ENCODE results near the gene APBA1. TPM values are rescaled to one million over a fixed set of nuclear protein-coding genes. Genes with fewer than 3 reads are reported as not detected.

APBA1 gene
- total RNA-seq, 6 experiments from 2014 or later = 17.6 to 25.6 (median 20.7) TPM

DNA sequence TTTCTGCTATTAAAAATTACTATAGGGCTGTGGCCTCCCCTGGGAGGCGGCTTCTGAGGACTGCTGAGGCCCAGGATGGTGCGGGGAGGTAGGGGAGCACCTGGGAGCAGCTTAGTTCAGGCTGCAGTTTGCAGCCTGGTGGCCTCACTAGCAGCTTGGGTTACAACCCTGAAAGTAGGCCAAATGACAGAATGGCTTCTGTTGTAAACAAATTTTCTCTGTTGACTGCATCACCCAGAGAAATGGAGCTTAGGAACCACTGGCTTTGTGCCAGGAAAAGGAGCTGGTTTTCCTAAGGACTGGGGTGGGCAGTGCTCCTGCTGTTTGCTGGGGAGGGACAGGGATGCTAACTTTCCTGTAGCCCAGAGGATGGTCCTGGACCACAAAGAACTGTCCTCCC, 216.9 kb downstream of the APBA1 start:
- Mint-ChIP-seq H3K27ac (no peak overlapping the region), H3K9me3 (no peaks in the 10 kb centered on the region), H3K4me1 (ENCODE audit: low read depth) (peaks cover 7% of the 10 kb centered on the region; the same call in 1 of the 2 replicates), H3K27me3 (ENCODE audit: insufficient read depth) (no peaks in the 10 kb centered on the region), H3K4me3 (no peak overlapping the region), H3K36me3 (ENCODE audit: low read depth) (peaks cover 12% of the 10 kb centered on the region)
- TF ChIP-seq, protein P1, sequence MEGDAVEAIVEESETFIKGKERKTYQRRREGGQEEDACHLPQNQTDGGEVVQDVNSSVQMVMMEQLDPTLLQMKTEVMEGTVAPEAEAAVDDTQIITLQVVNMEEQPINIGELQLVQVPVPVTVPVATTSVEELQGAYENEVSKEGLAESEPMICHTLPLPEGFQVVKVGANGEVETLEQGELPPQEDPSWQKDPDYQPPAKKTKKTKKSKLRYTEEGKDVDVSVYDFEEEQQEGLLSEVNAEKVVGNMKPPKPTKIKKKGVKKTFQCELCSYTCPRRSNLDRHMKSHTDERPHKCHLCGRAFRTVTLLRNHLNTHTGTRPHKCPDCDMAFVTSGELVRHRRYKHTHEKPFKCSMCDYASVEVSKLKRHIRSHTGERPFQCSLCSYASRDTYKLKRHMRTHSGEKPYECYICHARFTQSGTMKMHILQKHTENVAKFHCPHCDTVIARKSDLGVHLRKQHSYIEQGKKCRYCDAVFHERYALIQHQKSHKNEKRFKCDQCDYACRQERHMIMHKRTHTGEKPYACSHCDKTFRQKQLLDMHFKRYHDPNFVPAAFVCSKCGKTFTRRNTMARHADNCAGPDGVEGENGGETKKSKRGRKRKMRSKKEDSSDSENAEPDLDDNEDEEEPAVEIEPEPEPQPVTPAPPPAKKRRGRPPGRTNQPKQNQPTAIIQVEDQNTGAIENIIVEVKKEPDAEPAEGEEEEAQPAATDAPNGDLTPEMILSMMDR (IDR thresholded peaks at IDR 0.05) = no peak
- DNase-seq = no peak

DNA sequence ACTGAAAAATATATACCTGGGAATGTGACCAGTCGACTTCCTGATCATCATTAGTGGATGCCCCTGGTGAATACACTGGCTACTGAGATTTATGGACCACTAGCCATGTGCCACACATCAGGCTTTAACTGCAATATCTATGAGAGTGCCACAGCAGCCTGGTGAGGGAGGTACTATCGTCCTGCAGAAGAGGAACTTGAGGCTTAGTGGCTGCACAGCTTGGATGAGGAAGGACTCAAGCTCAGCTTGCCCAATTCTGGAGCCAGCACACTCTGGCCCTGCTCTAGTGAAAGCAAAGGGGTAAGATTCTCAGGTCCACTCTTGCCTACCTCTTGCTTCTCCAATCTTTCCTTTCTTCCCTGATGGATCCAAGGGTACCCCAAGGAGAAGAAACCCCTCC, 217.8 kb downstream of the APBA1 start:
- Mint-ChIP-seq H3K9me3 (no peaks in the 10 kb centered on the region), H3K36me3 (ENCODE audit: low read depth) (peaks cover 12% of the 10 kb centered on the region), H3K4me3 (no peak overlapping the region), H3K27me3 (ENCODE audit: insufficient read depth) (no peaks in the 10 kb centered on the region), H3K4me1 (ENCODE audit: low read depth) (peaks cover 7% of the 10 kb centered on the region; the same call in 1 of the 2 replicates), H3K27ac (no peak overlapping the region)
- DNase-seq = no peak
- TF ChIP-seq, protein P1 (IDR thresholded peaks at IDR 0.05) = no peak

DNA sequence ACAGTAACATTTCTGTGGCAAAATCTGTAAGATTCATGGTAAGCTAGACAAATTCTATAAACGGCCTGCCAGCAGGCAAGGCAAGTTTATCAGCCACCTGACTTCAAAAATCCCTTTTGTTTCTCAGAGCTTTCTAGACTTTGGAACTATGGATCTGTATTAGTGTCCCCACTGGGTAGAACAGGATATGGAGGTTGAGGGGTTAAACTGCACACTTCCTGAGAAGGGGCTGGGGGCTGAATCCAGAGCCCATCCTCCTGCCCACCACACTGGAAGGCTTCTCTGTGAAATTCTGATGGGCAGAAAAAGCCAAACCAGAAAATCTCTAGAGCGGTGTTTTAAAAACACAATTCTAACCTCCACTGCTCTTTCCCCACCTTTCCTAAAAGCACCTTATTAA, 218.4 kb downstream of the APBA1 start:
- no peaks in the 10 kb centered on the region for H3K27me3 Mint-ChIP-seq (ENCODE audit: insufficient read depth)

DNA sequence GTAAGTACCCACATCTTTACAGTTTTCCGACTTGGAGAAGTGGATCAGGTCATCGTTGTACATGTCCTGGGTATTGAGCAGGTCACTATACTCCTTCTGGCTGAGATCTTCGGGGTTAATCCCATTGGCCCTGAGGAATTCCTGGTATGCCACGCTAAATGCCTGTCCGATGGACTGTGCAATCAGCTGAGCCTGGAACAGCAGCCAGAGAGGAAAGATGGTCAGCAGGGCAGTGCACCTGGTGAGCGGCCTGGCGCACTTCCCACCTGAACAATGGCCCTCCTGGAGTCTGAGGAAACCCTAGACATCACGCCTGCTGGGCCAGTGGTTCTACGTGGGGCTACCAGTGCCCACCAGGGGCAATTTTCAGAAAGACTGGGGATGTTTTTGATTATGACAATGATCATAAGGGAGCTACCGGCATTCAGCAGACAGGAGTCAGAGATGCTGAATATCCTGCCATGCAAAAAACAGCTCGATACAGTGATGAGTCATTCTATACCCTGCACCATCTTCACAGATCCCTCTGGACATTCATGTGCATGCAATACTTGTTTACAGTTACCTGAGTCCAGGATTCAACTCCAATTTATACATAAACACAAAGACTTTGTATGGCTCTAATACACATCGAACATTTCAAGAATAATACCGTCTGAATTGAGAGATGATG, 219.9 kb downstream of the APBA1 start:
- Mint-ChIP-seq H3K27ac (no peak overlapping the region), H3K36me3 (ENCODE audit: low read depth) (peaks cover 16% of the 10 kb centered on the region), H3K4me3 (no peak overlapping the region), H3K27me3 (ENCODE audit: insufficient read depth) (no peaks in the 10 kb centered on the region; the same call in 1 of the 2 replicates), H3K4me1 (ENCODE audit: low read depth) (peaks cover 7% of the 10 kb centered on the region; the same call in 1 of the 2 replicates), H3K9me3 (no peaks in the 10 kb centered on the region)
- TF ChIP-seq, protein P1 (IDR thresholded peaks at IDR 0.05) = no peak
- DNase-seq = no peak

More for the DNA sequence above, 218.4 kb downstream of the APBA1 start:
- Mint-ChIP-seq H3K4me1 (ENCODE audit: low read depth) (peaks cover 7% of the 10 kb centered on the region; the same call in 1 of the 2 replicates), H3K27ac (no peak overlapping the region), H3K4me3 (no peak overlapping the region), H3K9me3 (no peaks in the 10 kb centered on the region), H3K36me3 (ENCODE audit: low read depth) (peaks cover 13% of the 10 kb centered on the region)
- TF ChIP-seq, protein P1 (IDR thresholded peaks at IDR 0.05) = no peak
- DNase-seq = no peak

DNA sequence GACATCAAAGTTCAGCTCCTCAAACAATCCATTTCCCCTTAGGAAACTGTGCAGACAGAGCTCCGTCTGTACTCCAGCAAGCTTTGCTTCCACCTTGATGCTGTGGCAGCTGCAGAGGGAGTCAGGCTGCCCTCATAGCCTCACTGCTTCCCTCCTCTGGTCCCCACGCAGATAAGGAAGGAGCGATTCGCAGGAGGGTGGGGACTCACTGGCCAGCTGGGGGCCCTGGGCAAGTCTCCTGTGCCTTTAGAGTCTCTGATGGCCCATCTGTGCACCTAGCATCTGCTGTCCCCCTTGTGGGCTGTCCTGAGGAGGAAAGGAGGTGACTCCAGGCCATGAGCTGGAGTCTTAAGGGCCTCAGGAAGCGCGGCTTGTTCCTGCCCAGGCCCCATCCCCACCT, 225.7 kb downstream of the APBA1 start:
- Mint-ChIP-seq H3K4me1 (ENCODE audit: low read depth) (peaks cover 34% of the 10 kb centered on the region), H3K27me3 (ENCODE audit: insufficient read depth) (peaks cover 1% of the 10 kb centered on the region; the same call in 1 of the 2 replicates), H3K4me3 (no peak overlapping the region), H3K27ac (no peak overlapping the region), H3K36me3 (ENCODE audit: low read depth) (peaks cover 13% of the 10 kb centered on the region), H3K9me3 (no peaks in the 10 kb centered on the region)
- TF ChIP-seq, protein P1 (IDR thresholded peaks at IDR 0.05) = no peak
- DNase-seq = no peak

All from HFFc6 (cell line).